NCI-H526 treated with DMSO at 0.1 percent for 48 hours (cell line): ENCODE data around the gene PIGX.

ENCODE experiments used
- DNase-seq: peaks from one replicate; lab custom pipeline; 2025; lab: John Stamatoyannopoulos, UW

The PIGX gene

DNA sequence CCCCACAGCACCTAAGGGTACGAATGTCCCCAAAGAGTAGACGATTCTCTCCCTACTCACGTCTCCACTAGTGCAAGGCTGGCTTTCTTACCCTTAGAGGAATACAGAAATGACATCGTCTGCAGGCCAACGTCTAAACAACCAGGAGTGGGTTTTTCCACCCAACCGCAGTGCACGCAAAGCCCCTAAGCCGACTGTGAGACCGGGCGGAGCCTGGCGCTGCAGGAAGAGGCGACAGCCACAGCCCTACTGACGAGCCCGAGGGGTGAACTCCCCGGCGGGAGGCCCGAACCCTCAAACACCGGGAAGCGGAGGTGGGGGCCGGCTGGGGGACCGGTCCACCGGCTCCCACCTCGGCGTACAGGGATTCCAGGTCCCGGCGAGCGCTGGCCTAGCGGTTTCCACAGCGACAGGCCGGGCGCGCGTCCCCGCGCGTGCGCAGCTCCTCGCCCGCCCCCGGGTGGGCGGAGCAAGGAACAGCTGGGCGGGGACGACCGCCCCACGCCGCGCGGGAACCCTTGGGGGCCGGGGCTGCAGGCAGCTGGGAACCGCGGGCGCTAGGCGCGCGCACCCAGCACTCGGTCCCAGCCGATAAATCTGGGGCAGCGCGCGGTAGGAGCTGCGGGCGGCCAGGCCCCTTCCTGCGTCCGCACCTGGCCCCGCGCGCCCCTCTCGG is at the start of gene PIGX, which contains the start of gene CEP19:
PIGX (plus strand) TSS at position 540 of the 676 bp plus-strand sequence.
CEP19 (minus strand) TSS at position 413 of the 676 bp plus-strand sequence. CDS start 3,593 bp downstream, outside the sequence.
- peak; percentile 75 for DNase-seq

DNA sequence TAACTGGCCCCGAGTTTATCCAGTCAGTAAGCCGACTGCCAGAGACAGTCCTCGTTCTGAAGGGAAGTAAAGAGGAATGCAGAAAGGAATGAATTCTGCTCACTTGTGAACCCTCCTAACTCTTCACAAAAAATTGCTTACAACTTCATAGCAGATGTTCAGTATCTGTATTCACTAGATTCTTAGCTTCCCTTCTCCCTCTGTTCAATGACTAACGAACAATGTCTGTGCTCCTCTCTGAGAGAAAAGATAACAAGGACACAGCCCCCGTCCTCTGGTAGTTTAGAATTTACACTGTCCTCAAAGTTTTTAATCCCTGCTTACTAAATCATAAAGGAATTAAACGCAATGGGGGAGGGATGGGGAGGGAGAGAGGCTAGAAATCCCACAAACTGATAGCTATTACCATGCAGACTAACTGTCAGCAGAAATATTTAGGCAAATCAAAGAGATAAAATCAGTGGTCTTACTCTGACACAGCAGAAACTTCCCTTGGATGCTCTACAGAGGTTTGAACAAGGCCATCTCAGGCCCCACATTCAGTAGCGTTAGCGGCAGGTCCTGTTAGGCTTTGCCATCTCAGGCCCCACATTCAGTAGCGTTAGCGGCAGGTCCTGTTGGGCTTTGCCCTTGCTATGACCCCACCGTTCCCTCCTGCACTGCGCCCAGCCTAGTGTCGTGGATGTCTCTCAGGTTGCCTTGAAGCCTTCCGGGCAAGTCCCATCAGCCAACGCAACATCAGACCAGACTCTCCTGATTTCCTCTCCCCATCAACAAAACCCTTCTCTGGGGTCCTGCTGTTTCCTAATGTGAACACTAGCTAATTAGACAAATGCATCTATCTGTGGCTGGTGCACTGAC is 49.2 kb upstream of the PIGX start:
- peak; percentile 64 for DNase-seq

DNA sequence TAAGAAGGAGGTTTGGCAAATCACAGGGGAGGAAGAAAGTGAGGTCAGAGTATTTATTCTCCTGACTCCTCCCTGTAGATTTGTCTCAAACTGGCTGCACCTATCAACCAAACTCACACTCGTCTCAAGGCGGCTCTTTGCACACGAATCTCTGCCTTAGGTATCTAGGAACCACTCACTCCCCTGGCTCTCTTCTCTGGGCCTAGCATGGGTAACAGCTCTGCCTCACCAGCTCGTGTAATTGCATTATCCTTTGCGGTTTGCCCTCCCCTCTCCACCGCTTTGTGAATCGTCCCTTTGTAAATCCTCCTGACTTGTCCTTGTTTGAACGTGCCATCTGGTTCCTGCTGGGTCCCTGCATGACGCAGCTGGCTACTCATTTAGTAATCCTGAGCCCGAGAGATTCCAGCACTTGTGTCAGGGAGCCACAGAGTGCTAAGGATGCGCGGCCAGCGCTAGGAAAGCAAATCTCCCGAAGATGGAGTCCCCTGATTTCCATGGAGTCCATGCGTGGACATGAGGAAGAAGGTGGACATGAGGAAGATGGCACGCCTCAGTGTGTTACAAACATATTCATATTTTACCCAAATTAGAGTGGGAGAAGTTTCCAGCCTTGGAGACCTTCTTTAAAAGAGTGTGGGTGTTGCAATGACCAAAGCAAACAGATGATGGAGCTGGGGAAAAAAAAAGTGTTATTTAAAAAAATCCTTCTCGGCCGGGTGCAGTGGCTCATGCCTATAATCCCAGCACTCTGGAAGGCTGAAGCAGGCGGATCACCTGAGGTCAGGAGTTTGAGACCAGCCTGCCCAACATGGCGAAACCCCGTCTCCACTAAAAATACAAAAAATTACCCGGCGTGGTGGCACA is 45.9 kb upstream of the PIGX start:
- DNase-seq, result peak; percentile 91

DNA sequence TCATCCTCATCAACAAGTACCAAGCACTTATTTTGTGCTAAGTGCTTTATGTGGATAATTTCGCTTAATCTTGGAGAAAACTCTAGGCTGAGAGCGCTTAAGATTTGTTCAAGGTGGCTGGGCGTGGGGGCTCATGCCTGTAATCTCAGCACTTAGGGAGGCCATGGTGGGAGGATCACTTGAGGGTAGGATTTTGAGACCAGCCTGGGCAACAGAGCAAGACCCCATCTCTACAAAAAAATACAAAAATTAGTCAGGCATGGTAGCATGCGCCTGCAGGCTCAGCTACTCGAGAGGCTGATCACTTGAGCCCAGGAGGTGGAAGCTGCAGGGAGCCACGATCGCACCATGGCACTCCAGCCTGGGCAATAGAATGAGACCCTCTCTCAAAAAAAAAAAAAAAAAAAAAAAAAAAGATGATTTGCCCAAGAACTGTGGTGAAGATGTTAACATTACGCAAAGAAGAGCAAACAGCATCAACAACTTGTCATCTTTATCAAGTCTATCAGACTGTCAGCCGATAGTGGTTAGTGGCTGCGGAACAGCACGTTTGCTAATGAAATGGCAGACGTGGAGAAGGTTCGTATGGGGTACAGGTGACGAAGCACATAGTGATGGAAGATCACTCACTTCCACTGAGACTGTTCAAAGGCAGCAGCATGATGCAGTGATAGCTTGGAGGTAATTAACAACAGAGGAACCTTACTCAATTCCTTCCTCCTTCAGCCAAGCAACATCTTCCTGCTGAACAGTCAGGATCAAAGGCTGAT is 44.9 kb upstream of the PIGX start:
- DNase-seq, result no peak

DNA sequence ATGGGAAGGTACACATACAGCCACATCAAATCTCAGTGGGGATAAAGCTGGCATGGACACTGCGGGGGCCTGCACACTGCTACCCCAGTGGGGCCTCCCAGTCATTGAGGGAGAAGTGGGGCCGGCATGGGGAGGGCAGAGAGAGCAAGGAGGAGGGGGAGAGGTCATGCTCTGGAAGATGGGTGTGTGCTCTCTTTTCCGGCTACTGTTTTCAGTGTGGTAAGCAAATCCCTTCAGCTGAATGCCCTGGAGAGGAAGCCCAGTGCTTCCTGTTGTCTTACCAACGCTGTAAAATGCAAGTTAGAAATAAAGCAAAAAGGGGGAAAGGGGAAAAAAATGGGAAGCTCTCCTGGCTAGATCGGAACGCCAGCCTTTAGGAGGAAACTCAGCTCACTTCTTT is 41.8 kb upstream of the PIGX start:
- no peak for DNase-seq

DNA sequence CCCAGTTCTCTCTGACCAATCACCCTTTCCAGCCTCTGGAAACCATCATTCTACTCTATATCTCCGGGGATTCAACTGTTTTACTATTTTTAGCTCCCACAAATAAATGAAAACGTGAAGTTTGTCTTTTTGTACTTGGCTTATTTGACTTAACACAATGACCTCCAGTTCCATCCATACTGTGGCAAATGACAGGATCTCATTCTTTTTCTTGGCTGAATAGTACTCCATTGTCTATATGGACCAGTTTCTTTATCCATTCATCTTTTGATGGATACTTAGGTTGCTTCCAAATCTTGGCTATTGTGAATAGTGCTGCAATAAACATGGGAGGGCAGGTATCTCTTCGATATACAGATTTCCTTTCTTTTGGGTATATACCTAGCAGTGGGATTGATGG is 38.5 kb upstream of the PIGX start:
- no peak for DNase-seq

DNA sequence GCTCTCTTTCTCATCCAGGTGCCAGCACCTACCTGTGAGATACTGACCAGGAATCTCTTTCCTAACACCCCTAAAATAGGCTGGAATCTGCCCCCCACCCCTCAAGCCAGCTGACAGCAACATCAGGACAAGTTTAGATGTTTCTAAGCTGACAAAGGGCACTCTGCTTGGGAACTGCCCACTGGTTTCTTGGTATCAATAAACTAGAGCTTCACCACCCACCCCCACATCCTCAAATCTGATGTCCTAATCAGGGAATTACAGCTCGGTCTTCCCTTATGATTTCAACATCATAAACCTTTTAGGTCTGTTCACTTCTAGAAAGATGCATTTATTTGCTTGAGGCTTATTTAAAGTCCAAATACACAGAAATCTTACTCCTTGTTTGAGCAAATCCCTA is 34.8 kb upstream of the PIGX start:
- no peak for DNase-seq

DNA sequence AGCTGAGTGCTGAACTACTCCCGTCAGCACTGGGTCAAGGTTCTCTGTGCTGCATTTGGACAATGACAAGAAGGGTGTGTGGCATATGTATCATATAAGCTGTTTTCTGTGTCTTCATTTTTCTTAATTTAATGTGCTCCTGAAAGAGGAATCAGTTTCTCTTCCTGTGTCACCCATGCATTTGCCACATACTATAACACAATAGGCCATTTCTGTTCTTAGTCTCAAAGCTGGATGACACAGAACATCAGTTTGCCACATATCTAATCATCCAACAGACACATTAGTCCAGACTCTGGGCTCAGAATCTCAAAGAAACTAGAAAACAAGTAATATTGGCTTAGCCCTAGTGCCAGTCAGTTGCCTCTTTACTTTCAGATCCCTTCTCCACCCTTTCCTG is 34.2 kb upstream of the PIGX start:
- DNase-seq, result no peak

DNA sequence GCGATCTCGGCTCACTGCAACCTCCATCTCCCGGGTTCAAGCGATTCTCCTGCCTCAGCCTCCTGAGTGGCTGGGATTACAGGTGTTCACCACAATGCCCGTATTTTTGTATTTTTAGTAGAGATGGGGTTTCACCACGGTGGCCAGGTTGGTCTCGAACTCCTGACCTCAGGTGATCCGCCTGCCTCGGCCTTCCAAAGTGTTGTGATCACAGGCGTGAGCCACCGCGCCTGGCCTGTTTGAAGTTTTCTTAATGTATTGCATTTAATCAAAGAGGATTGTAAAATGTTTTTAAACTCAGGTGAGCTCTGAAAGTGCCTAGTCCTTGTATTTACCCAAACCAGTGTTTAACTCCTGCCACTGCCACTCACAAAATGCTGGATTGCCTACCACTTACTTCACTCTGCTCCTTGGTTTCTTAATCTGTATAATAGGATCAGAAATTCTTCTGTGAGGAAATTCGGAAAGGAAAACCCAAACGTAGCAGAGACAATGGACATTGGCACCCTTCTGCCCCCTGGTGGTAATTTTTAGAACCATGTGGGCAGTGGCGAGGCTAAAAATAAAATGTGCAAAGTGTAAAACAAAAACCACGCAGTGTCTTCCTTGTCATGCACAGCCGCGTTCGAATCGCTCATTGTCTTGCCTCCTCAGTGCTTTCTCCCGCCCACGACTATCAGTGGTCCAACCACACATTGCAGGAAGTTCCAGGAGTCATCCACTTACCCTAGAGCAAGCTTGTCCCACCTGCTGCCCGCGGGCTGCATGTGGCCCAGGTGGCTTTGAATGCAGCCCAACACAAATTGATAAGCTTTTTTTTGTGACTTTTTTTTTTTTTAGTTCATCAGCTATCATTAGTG is 27.4 kb upstream of the PIGX start:
- DNase-seq, result peak; percentile 50

DNA sequence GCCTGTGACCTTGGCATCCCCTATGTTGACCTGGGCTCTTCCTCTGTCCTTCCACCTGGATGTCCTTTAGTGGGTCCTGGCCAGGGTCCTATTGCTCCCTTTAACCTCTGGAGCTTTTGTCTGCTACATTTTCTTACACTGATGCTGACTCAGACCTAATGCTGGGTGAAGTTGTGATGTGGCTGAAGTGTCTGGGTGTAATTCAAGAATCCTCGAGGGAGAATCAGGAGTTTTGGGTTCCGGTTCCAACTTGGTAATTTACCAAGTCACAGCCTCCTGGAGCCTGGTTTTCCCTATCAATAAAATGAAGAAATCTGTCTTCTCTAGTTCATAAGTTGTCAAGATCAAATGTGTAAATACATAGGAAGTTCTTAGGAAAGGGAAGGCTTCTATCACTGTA is 25.7 kb upstream of the PIGX start:
- DNase-seq, result no peak

DNA sequence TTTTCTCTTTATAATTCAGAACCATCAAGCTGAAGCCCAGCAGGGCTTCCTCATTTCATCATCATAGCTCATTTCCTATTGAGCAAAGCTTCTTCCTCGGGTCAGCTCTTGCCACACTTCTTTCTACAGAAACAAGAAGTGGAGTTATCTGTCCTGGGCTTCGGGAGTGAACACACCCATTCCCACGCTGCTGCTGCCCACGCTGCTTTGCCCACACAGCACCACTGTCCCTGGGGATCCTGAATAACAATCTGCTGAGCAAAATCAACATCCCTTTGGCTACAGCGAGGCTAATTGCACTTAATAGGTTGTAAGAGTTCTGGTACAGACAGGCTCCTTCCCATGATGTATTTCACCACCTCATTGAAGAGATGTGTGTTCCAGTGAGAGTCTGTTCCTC is 23.8 kb upstream of the PIGX start:
- no peak for DNase-seq

DNA sequence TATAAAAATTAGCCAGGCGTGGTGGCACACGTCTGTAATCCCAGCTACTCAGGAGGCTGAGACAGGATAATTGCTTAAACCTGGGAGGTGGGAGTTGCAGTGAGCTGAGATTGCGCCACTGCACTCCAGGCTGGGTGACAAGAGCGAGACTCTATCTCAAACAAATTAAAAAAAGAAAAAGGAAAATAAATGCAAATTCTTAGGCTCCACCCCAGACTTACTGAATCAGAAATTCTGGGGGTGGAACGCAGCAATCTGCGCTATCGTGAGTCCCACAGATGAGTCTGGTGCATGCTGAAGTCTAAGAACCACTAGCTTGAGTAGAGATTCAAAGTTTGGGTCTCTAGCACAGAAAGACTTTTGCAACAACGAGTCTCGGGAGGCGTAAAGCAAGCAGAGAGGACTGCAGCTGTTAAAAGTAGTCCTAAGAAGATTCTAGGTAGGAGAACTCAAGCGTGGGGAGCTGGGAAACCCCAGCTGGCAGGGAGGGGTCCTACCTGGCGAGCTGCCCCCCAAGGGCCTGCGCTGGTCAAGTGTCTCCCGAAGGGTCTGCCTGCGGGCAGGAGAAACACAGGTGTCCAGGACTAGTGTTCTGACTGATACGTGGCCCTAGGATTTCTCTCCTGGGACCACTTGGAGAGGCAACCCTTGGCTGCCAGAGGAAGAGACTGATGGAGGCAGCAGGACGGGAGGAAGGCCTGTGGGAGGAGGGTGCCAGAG is 22.1 kb upstream of the PIGX start:
- DNase-seq, result no peak

DNA sequence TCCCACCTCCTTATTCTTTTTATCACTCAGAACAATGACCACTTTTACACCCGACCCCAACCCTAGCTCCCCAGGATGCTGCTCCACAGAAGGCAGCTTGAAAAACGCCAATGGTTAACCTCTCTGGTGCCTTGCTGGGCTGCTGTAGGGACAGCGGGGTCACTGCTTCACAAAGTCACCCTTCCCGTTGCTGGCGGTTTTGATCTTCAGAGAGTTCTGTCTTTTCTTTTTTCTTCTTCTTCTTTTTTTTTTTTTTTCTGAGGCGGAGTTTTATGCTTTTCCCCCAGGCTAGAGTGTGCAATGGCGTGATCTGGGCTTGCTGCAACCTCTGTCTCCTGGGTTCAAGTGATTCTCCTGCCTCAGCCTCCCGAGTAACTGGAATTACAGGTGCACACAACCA is 20.8 kb upstream of the PIGX start:
- DNase-seq, result no peak

DNA sequence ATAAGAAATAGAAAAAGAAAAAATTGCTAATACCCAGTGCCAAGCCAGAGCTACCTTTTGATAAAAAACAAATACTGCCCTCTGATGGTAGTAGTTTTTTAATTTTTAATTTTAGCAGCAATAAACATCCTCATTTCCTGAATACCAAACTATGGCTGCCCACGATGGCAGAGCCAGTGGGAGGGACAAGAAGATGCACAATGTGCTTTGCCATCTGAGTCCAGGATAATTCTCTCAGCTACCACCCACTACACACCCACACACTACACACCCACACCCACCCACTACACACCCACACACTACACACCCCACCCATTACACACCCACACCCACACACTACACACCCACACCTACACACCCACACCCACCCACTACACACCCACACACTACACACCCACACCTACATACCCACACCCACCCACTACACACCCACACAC is 18.0 kb upstream of the PIGX start:
- DNase-seq, result no peak

DNA sequence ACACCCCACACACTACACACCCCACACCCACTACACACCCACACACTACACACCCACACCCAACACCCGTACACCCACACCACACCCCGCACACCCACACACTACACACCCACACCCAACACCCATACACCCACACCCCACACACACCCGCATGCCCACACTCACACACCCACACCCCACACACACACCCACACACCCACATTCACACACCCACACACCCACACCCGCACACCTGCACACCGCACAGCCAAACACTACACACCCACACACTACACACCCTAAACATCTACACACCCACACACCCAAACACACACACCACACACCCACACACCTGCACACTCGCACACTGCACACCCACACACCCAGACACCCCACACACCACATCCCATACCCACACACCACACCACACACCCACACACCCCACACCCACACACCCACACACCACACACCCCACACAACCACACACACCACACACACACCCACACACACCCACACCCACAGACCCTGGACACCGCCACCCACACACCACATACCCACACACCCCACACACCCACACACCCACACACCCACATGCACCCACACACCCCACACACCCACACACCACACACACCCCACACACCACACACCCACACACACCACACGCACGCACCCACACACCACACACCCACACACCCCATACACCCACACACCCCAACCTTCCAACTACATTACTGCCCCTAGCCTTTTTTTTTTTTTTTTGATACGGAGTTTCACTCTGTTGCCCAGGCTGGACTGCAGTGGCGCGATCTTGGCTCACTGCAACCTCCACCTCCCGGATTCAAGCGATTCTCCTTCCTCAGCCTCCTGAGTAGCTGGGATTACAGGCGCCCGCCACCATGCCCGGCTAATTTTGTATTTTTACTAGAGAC is 17.0 kb upstream of the PIGX start:
- DNase-seq, result no peak

DNA sequence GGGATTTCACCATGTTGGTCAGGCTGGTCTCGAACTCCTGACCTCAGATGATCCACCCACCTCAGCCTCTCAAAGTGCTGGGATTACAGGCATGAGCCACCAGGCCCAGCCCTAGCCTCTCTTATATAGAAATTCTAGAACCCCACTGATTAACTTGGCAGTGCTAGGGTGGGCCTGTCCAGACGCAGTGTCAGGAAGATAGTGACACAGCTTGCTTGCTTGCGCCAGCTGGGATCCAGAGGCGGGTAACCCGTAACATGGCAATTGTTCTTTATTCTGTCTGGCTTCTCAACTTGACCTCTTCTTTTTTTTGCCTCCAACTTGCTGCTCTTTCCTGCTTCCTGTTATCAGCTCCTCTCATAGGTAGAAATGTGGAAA is 16.3 kb upstream of the PIGX start:
- DNase-seq, result no peak

DNA sequence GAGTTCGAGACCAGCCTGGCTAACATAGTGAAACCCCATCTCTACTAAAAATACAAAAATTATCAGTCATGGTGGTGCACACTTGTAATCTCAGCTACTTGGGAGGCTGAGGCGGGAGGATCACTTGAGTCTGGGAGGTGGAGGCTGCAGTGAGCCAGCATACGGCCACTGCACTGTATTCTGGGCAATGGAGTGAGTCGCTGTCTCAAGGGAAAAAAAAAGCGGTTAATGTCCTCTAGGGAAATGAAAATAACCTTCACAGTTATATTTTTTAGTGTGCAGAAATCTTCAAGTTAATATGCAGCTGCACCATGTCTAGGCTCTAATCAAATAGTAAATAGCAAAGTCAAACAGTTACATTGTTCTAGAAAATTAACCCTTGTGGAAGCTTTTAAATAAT is 14.9 kb upstream of the PIGX start:
- DNase-seq, result no peak

DNA sequence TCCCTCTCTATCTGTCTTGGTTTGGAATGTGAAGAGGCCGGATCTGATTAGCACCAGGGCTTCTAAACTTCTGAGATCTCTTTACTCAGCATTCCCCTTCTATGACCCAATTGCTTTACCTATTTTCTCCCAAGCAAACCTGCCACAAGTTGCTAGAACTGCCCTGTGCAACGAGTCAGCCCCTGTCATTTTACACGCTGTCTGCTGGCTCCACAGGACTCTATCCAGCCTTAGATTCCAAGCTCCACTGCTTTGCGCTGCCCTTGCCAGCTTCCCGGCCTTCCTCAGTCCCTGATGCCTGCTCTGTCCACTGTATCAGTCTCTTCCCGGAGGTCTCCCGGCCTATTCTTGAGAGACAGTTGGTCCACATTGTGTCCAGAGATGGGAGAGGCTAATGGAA is 12.4 kb upstream of the PIGX start:
- no peak for DNase-seq

DNA sequence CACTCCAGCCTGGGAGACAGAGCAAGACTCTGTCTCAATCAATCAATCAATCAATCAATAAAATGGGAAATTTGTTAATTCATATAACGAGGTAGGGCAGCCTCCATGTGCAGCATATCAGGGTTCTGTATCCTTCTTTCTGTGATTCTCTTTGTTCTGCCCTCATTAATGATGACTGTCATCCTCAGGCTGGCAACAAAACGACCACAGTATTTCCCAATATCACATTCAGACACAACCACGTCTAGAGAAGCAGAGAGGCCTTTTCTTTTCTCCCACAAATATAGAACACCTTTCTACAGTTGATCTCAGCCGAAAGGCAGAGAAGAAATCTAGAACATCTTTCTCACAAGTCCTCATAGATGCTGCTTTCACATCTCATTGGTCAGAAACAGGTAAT is 11.4 kb upstream of the PIGX start:
- no peak for DNase-seq
